B cell (primary cell): Measurements from ENCODE around the gene PABPC1L2A. TPM values are rescaled to one million over a fixed set of nuclear protein-coding genes. Genes with fewer than 3 reads are reported as not detected.

Source experiments
- ATAC-seq: fragments of 200-7000 bp; cut with Tn5 transposase; one replicate; pipeline ENCODE4 v1.10.0; 2021; ENCODE audit warnings: low read depth, mild to moderate bottlenecking, moderate number of reproducible peaks, moderate library complexity
- CTCF ChIA-PET: fragments of 350-600 bp; sonication (Branson Sonifier 250); formaldehyde crosslinking; loops from one replicate; lab custom pipeline; 2021; ENCODE audit warnings: antibody characterized with exemption, inconsistent platforms; lab: Charles Lee
- POLR2A ChIA-PET: fragments of 350-600 bp; sonication (Branson Sonifier 250); formaldehyde crosslinking; loops from one replicate; lab custom pipeline; 2021; ENCODE audit warnings: antibody characterized with exemption; lab: Charles Lee
- DNase-seq: peaks from one replicate; pipeline ENCODE4 v3.0.0; 2013
- H2AFZ ChIP-seq: 2 replicates; pipeline ENCODE4 v1.6.1; 2012; ENCODE audit warnings: mild to moderate bottlenecking, low read depth, low read length; ENCODE audit not compliant: insufficient read depth, poor library complexity, severe bottlenecking
- H3K27ac ChIP-seq, 2 donors: 1 replicate in 1 of 2; 2 replicates in 1 of 2; pipeline ENCODE4 v1.5.1; 2012 to 2013; ENCODE audit warnings: low read length in 2 of 2, mild to moderate bottlenecking in 2 of 2, moderate library complexity in 1 of 2
- H3K27me3 ChIP-seq, 4 experiments: fragments of 200-600 bp in 1 of 4; sonication (generic) in 1 of 4; replicated peaks in 1 of 4; 1 replicate in 2 of 4; 2 replicates in 2 of 4; pipeline versions ENCODE4 v1.6.1 to v1.7.0; 2013 to 2016; ENCODE audit warnings: low read length in 3 of 4, mild to moderate bottlenecking in 2 of 4, mixed read lengths in 1 of 4, moderate library complexity in 1 of 4; ENCODE audit not compliant: insufficient read depth in 4 of 4, control insufficient read depth in 3 of 4; ENCODE audit errors: control extremely low read depth in 1 of 4
- H3K36me3 ChIP-seq, 2 experiments: replicated peaks in 1 of 2; 1 replicate in 1 of 2; 2 replicates in 1 of 2; pipeline versions ENCODE4 v1.6.1 to v1.7.1; 2013; ENCODE audit warnings: low read length in 1 of 2; ENCODE audit not compliant: insufficient read depth in 2 of 2, control insufficient read depth in 1 of 2; ENCODE audit errors: control extremely low read depth in 1 of 2, extremely low read depth in 1 of 2
- H3K4me1 ChIP-seq, 2 donors: fragments of 200-600 bp in 1 of 2; sonication (generic) in 1 of 2; 1 replicate in 1 of 2; 2 replicates in 1 of 2; pipeline versions ENCODE4 v1.5.1 to v1.6.1; 2013 to 2017; ENCODE audit warnings: low read length in 2 of 2; ENCODE audit not compliant: control insufficient read depth in 2 of 2, insufficient read depth in 2 of 2
- H3K4me2 ChIP-seq: replicated peaks from 2 replicates; pipeline ENCODE3; 2012; ENCODE audit warnings: mild to moderate bottlenecking, low read depth, low read length; ENCODE audit not compliant: poor library complexity, severe bottlenecking
- H3K4me3 ChIP-seq, 5 experiments: fragments of 200-600 bp in 1 of 5; sonication (generic) in 1 of 5; 1 replicate in 3 of 5; 2 replicates in 2 of 5; pipeline versions ENCODE4 v1.5.1 to v1.7.0; 2011 to 2016; ENCODE audit warnings: low read length in 4 of 5, mild to moderate bottlenecking in 4 of 5, low read depth in 2 of 5, control low read depth in 1 of 5, moderate library complexity in 1 of 5; ENCODE audit not compliant: insufficient read depth in 1 of 5; ENCODE audit errors: control extremely low read depth in 1 of 5, extremely low read depth in 1 of 5
- H3K79me2 ChIP-seq: fragments of 200-600 bp; sonication (generic); one replicate; pipeline ENCODE4 v1.6.0; 2016; ENCODE audit warnings: low read length; ENCODE audit not compliant: control insufficient read depth, insufficient read depth
- H3K9ac ChIP-seq: fragments of 200-600 bp; sonication (generic); 2 replicates; pipeline ENCODE4 v1.6.1; 2017; ENCODE audit warnings: mild to moderate bottlenecking, low read length, moderate library complexity
- H3K9me3 ChIP-seq, 3 donors: one replicate each; pipeline versions ENCODE4 v1.6.1 to v1.7.1; 2013; ENCODE audit warnings: low read length in 2 of 3; ENCODE audit not compliant: control insufficient read depth in 2 of 3, insufficient read depth in 1 of 3; ENCODE audit errors: control extremely low read depth in 1 of 3
- H4K20me1 ChIP-seq: 2 replicates; pipeline ENCODE4 v1.6.0; 2012; ENCODE audit warnings: mild to moderate bottlenecking, low read length; ENCODE audit not compliant: insufficient read depth, control insufficient read depth, poor library complexity, severe bottlenecking
- H3K27ac Mint-ChIP-seq: one replicate; pipeline ENCODE4 v1.8.0; 2021; ENCODE audit warnings: mixed read lengths
- H3K27me3 Mint-ChIP-seq: one replicate; pipeline ENCODE4 v1.8.0; 2021; ENCODE audit warnings: mixed read lengths
- H3K4me1 Mint-ChIP-seq: one replicate; pipeline ENCODE4 v1.8.0; 2021; ENCODE audit warnings: mixed read lengths
- H3K4me3 Mint-ChIP-seq: one replicate; pipeline ENCODE4 v1.8.0; 2021; ENCODE audit warnings: mixed read lengths
- H3K9me3 Mint-ChIP-seq: one replicate; pipeline ENCODE4 v1.8.0; 2022; ENCODE audit warnings: mixed read lengths; ENCODE audit not compliant: insufficient read depth
- CTCF ChIP-seq: fragments of 200-600 bp; IDR thresholded peaks from one replicate; pipeline ENCODE4 v1.8.0; 2022; ENCODE audit warnings: antibody characterized with exemption, mild to moderate bottlenecking
- EZH2 ChIP-seq: IDR thresholded peaks from 2 replicates; pipeline ENCODE4 v1.6.1; 2012; ENCODE audit warnings: borderline replicate concordance, low read depth, mild to moderate bottlenecking, moderate library complexity, low read length; ENCODE audit not compliant: insufficient read depth, poor library complexity, severe bottlenecking
- WGBS: methylation state at CpG from one replicate; pipeline ENCODE4 v1.1.5; 2013; ENCODE audit warnings: missing lambda C conversion rate; ENCODE audit not compliant: insufficient coverage; 5-methylcytosine and 5-hydroxymethylcytosine counted together
- intact Hi-C: fragments of 100-400 bp; cut with micrococcal nuclease; formaldehyde crosslinking; loops from one replicate; pipeline ENCODE4 v1.10.0; 2022
- polyA plus RNA-seq: library from polyadenylated mRNA; depleted of rRNA; stranded (reverse); fragments of >200 nt; gene quantifications from 2 replicates; pipeline ENCODE4 v1.2.3, GENCODE V29; 2012
- total RNA-seq, 2 donors: library from RNA; stranded (reverse); fragments of 120-200 nt in 1 of 2; gene quantifications; 1 replicate in 1 of 2; 2 replicates in 1 of 2; pipeline versions ENCODE4 v1.2.3 to v1.2.4, GENCODE V29; 2013 to 2022

PABPC1L2A gene
- total and polyA plus RNA-seq, 2 donors (not counting 1 experiment from before 2014, with no cell fraction given): not detected

- no peaks in the 10 kb centered on the region for H4K20me1 ChIP-seq
- H3K9ac ChIP-seq: no peak overlapping the region
- Mint-ChIP-seq H3K4me1 (no peaks in the 10 kb centered on the region), H3K4me3 (no peak overlapping the region), H3K27me3 (no peaks in the 10 kb centered on the region), H3K9me3 (no peaks in the 10 kb centered on the region), H3K27ac (no peak overlapping the region)
- no peak for ATAC-seq
- no peaks in the 10 kb centered on the region for H3K79me2 ChIP-seq
- H3K36me3 ChIP-seq: no peaks in the 10 kb centered on the region
- no peaks in the 10 kb centered on the region for H3K27me3 ChIP-seq
- CTCF ChIA-PET: no interaction called here
- peaks cover 0 to 27% (median 0%) of the 10 kb centered on the region in 3 donors for H3K9me3 ChIP-seq
- H3K27ac ChIP-seq: no peak overlapping the region
- no peaks in the 10 kb centered on the region for H3K4me1 ChIP-seq
- DNase-seq: no peak
- POLR2A ChIA-PET: no interaction called here
- 94% methylated on average over 13 of the region's 31 CpGs for WGBS
- no peak overlapping the region for H3K4me3 ChIP-seq
- TF ChIP-seq CTCF (no peak), EZH2 (no peak)
- H2AFZ ChIP-seq: no peak overlapping the region
- no peak overlapping the region for H3K4me2 ChIP-seq
- intact Hi-C loops: no loop called here
These were observed 9.8 kb downstream of the PABPC1L2A start for GRCh38 chrX:73069365-73070035.

- intact Hi-C loops: no loop called here
These were observed 10.6 kb downstream of the PABPC1L2A start for GRCh38 chrX:73068467-73069364.

More at GRCh38 chrX:73068467-73069364, 10.6 kb downstream of the PABPC1L2A start:
- no peaks in the 10 kb centered on the region for H3K36me3 ChIP-seq
- peaks cover 0 to 27% (median 0%) of the 10 kb centered on the region in 3 donors for H3K9me3 ChIP-seq
- TF ChIP-seq CTCF (no peak), EZH2 (no peak)
- DNase-seq (no peak), ATAC-seq (no peak)
- no peak overlapping the region for H3K27ac ChIP-seq
- H3K4me1 ChIP-seq: no peaks in the 10 kb centered on the region
- Mint-ChIP-seq H3K4me1 (no peaks in the 10 kb centered on the region), H3K27ac (no peak overlapping the region), H3K27me3 (no peaks in the 10 kb centered on the region), H3K9me3 (no peaks in the 10 kb centered on the region), H3K4me3 (no peak overlapping the region)
- no peaks in the 10 kb centered on the region for H4K20me1 ChIP-seq
- H3K4me2 ChIP-seq: no peak overlapping the region
- ChIA-PET CTCF (no interaction called here), POLR2A (no interaction called here)
- H3K79me2 ChIP-seq: no peaks in the 10 kb centered on the region
- no peaks in the 10 kb centered on the region for H3K27me3 ChIP-seq
- H3K4me3 ChIP-seq: no peak overlapping the region
- WGBS: no CpG with 5 or more reads among the region's 44 CpGs
- H2AFZ ChIP-seq: no peak overlapping the region
- H3K9ac ChIP-seq: no peak overlapping the region
